HepG2 (cell line): ENCODE data around the gene PFKL. TPM values are rescaled to one million over a fixed set of nuclear protein-coding genes. Genes with fewer than 3 reads are reported as not detected.

Source experiments
- ATAC-seq: fragments of 200-7000 bp; cut with Tn5 transposase; 3 replicates; pipeline ENCODE4 v1.9.1; 2020; ENCODE audit warnings: mild to moderate bottlenecking, moderate library complexity
- BruUV-seq: library from RNA; stranded (reverse); fragments of 400-500 nt; replicated peaks from 2 replicates; lab custom pipeline; 2021; lab: Mats Ljungman, UMichigan
- CTCF ChIA-PET: fragments of 300-600 bp; formaldehyde crosslinking; extraction: SDS; loops from one replicate; lab custom pipeline; 2021; ENCODE audit warnings: low total read pairs, inconsistent platforms, low intra/inter-chr PET ratio; lab: Yijun Ruan, JAX
- POLR2A ChIA-PET: fragments of 350-600 bp; sonication (Branson Sonifier 250); formaldehyde crosslinking; loops from one replicate; lab custom pipeline; 2020; ENCODE audit warnings: antibody characterized with exemption, inconsistent platforms; lab: Yijun Ruan, JAX
- DNase-seq: peaks from one replicate; pipeline ENCODE4 v3.0.0-alpha.2; 2015; ENCODE audit warnings: low spot score
- FAIRE-seq: peaks from 3 replicates; lab custom pipeline; 2011; peaks lifted over from hg19 to GRCh38; lab: Jason Lieb, UNC
- H2AFZ ChIP-seq: one replicate; pipeline ENCODE4 v1.6.1; 2011; ENCODE audit warnings: low read length, inconsistent platforms
- H3K27ac ChIP-seq: fragments of 300-600 bp; 3 replicates; pipeline ENCODE4 v1.8.0; 2011; ENCODE audit warnings: mixed run types, mild to moderate bottlenecking, mixed read lengths, low read length, inconsistent platforms; ENCODE audit not compliant: insufficient read depth; ENCODE audit errors: extremely low read length
- H3K27me3 ChIP-seq, 2 experiments: fragments of 200-600 bp in 1 of 2; 2 replicates in 1 of 2; 3 replicates in 1 of 2; pipeline versions ENCODE4 v1.6.0 to v1.8.0; 2011; ENCODE audit warnings: low read length in 2 of 2, mild to moderate bottlenecking in 2 of 2, moderate library complexity in 2 of 2, inconsistent platforms in 1 of 2; ENCODE audit not compliant: insufficient read depth in 2 of 2, control insufficient read depth in 1 of 2
- H3K36me3 ChIP-seq, 2 experiments: fragments of 200-600 bp in 1 of 2; replicated peaks in 1 of 2; 2 replicates in 1 of 2; 3 replicates in 1 of 2; pipeline versions ENCODE4 v1.5.1 to v1.8.0; 2011; ENCODE audit warnings: low read length in 2 of 2, inconsistent platforms in 1 of 2; ENCODE audit not compliant: insufficient read depth in 2 of 2, control insufficient read depth in 1 of 2
- H3K4me1 ChIP-seq: 2 replicates; pipeline ENCODE4 v1.5.1; 2012; ENCODE audit warnings: low read length, inconsistent platforms; ENCODE audit not compliant: insufficient read depth
- H3K4me2 ChIP-seq: 2 replicates; pipeline ENCODE4 v1.6.0; 2011; ENCODE audit warnings: low read depth, low read length, inconsistent platforms
- H3K4me3 ChIP-seq, 3 experiments: fragments of 200-600 bp in 1 of 3; sonication (generic), shearing (Covaris generic) in 1 of 3; replicated peaks in 1 of 3; 2 replicates each; pipeline ENCODE4 v1.5.1; 2011 to 2016; ENCODE audit warnings: low read length in 3 of 3, inconsistent platforms in 2 of 3, low read depth in 2 of 3, mild to moderate bottlenecking in 2 of 3, control low read depth in 1 of 3, mixed read lengths in 1 of 3; ENCODE audit not compliant: insufficient read depth in 1 of 3
- H3K79me2 ChIP-seq: one replicate; pipeline ENCODE4 v1.6.1; 2011; ENCODE audit warnings: low read length, inconsistent platforms; ENCODE audit not compliant: insufficient read depth
- H3K9ac ChIP-seq: 2 replicates; pipeline ENCODE4 v1.6.0; 2011; ENCODE audit warnings: mild to moderate bottlenecking, low read depth, low read length, inconsistent platforms; ENCODE audit not compliant: insufficient read depth
- H3K9me3 ChIP-seq: 2 replicates; pipeline ENCODE4 v1.5.1; 2012; ENCODE audit warnings: mild to moderate bottlenecking, low read length
- H4K20me1 ChIP-seq: 2 replicates; pipeline ENCODE4 v1.6.0; 2011; ENCODE audit warnings: inconsistent platforms, mild to moderate bottlenecking, low read length, moderate library complexity; ENCODE audit not compliant: insufficient read depth
- HNF4G ChIP-seq, 2 experiments: sonication (generic) in 1 of 2; formaldehyde crosslinking in 1 of 2; IDR thresholded peaks; 2 replicates each; pipeline versions ENCODE4 v1.4.0 to v1.6.1; 2011 to 2020; ENCODE audit warnings: borderline replicate concordance in 2 of 2, low read depth in 2 of 2, mild to moderate bottlenecking in 2 of 2, low read length in 1 of 2, missing genetic modification reagents in 1 of 2, moderate library complexity in 1 of 2
- MAFG ChIP-seq: sonication (generic); formaldehyde crosslinking; IDR thresholded peaks from 2 replicates; pipeline ENCODE4 v1.5.1; 2020; ENCODE audit warnings: mild to moderate bottlenecking, missing genetic modification reagents
- MBNL3 ChIP-seq: fragments of 250-450 bp; sonication (Bioruptor Pico); conservative IDR thresholded peaks from 2 replicates; pipeline ENCODE4 v1.8.0; 2022; ENCODE audit warnings: mild to moderate bottlenecking, inconsistent platforms
- NFRKB ChIP-seq: fragments of 450-650 bp; IDR thresholded peaks from 2 replicates; pipeline ENCODE4 v1.6.1; 2017
- RXRB ChIP-seq: IDR thresholded peaks from 2 replicates; pipeline ENCODE4 v1.6.1; 2016; ENCODE audit warnings: borderline replicate concordance, missing genetic modification reagents, missing compliant biosample characterization
- TCF7L2 ChIP-seq: IDR thresholded peaks from 2 replicates; pipeline ENCODE4 v1.6.1; 2011; ENCODE audit warnings: mild to moderate bottlenecking, low read depth, low read length, moderate library complexity
- ZBTB46 ChIP-seq: sonication (generic); formaldehyde crosslinking; IDR thresholded peaks from 2 replicates; pipeline ENCODE4 v1.4.0; 2020; ENCODE audit warnings: mild to moderate bottlenecking, missing genetic modification reagents, borderline replicate concordance
- ZNF652 ChIP-seq: IDR thresholded peaks from 2 replicates; pipeline ENCODE4 v1.6.1; 2016; ENCODE audit warnings: low read depth, borderline replicate concordance
- ZNF891 ChIP-seq: sonication (generic); formaldehyde crosslinking; IDR thresholded peaks from 2 replicates; pipeline ENCODE4 v1.5.0; 2020; ENCODE audit warnings: mild to moderate bottlenecking, missing genetic modification reagents
- WGBS: methylation state at CpG from one replicate; pipeline ENCODE4 v1.1.6; 2017; ENCODE audit warnings: low lambda C conversion rate; 5-methylcytosine and 5-hydroxymethylcytosine counted together
- in situ Hi-C: cut with HindIII; loops from 2 replicates; pipeline ENCODE4 v1.10.0; 2017; ENCODE audit warnings: low pct_unique_long_range_greater_than_20kb; ENCODE audit not compliant: extremely low pct_ligation_motif_present
- intact Hi-C: fragments of 100-400 bp; cut with micrococcal nuclease; formaldehyde crosslinking; loops from one replicate; pipeline ENCODE4 v1.10.0; 2022; ENCODE audit not compliant: unreplicated experiment
- polyA plus RNA-seq, 8 experiments: library from polyadenylated mRNA; depleted of rRNA in 3 of 8; stranded (reverse) in 7 of 8; unstranded in 1 of 8; fragments of >200 nt; fragmentation: Illumina TruSeq in 4 of 8; extraction: Trizol in 4 of 8; gene quantifications; 2 replicates each; pipeline versions ENCODE4 v1.2.1 to v1.2.3, GENCODE V29; 2011 to 2016; ENCODE audit warnings: low read depth in 4 of 8, missing spikeins in 1 of 8, mixed read lengths in 1 of 8; ENCODE audit not compliant: insufficient read depth in 1 of 8
- total RNA-seq, 5 experiments: library from RNA; depleted of rRNA; stranded (reverse); fragments of >200 nt; fragmentation: Illumina TruSeq; extraction: Trizol; gene quantifications; 2 replicates each; pipeline ENCODE4 v1.2.3, GENCODE V29; 2016; ENCODE audit warnings: low read depth in 1 of 5

PFKL gene
- total and polyA plus RNA-seq, 2 of the 13 experiments (the other 11 are each of a cell fraction or from before 2014, with no cell fraction given) = 92.8 to 106 TPM

GRCh38 chr21:44293551-44294231 is 6.2 kb upstream of the PFKL start:
- BruUV-seq = no TSS peak

More at GRCh38 chr21:44293551-44294231, 6.2 kb upstream of the PFKL start:
- TF ChIP-seq ZNF652 (CRISPR knock-in tag) (no peak), ZNF891 (CRISPR knock-in tag) (no peak), HNF4G (IDR thresholded peaks at IDR 0.05; ENCODE audit: borderline replicate concordance, low read depth, low read length) (no peak), HNF4G (CRISPR knock-in tag; IDR thresholded peaks at IDR 0.05; ENCODE audit: borderline replicate concordance, low read depth) (no peak), ZBTB46 (CRISPR knock-in tag) (no peak), MAFG (CRISPR knock-in tag) (no peak), RXRB (CRISPR knock-in tag) (no peak), NFRKB (no peak), TCF7L2 (no peak), MBNL3 (CRISPR knock-in tag) (no peak)
- 70% methylated on average over 3 of the region's 33 CpGs for WGBS
- in situ Hi-C loops = no loop called here
- POLR2A ChIA-PET = no interaction called here
- Histone ChIP-seq H3K4me2 (no peak overlapping the region), H3K36me3 (no peaks in the 10 kb centered on the region), H4K20me1 (no peaks in the 10 kb centered on the region), H3K27me3 (peaks cover 14 to 58% of the 10 kb centered on the region in 2 experiments), H2AFZ (no peak overlapping the region), H3K79me2 (no peaks in the 10 kb centered on the region), H3K4me3 (no peak overlapping the region), H3K27ac (no peak overlapping the region), H3K9ac (no peak overlapping the region), H3K9me3 (no peaks in the 10 kb centered on the region), H3K4me1 (peaks cover 37% of the 10 kb centered on the region)
- intact Hi-C loops = no loop called here
- FAIRE-seq (no peak), ATAC-seq (no peak), DNase-seq (no peak)
- CTCF ChIA-PET = no interaction called here
